Lower leg skin (tissue), 4 donors: Measurements from ENCODE around the gene KIF14. TPM values are rescaled to one million over a fixed set of nuclear protein-coding genes. Genes with fewer than 3 reads are reported as not detected.

ENCODE experiments used
- DNase-seq, 2 donors: peaks; one replicate each; pipeline ENCODE4 v3.0.0-alpha.2; 2019; ENCODE audit warnings: low spot score in 2 of 2
- H3K4me3 ChIP-seq: fragments of 200-600 bp; sonication (generic); 2 replicates; pipeline ENCODE4 v1.5.1; 2017; ENCODE audit warnings: mild to moderate bottlenecking, low read depth; ENCODE audit not compliant: poor library complexity, severe bottlenecking
- CTCF ChIP-seq, 3 donors: fragments of 450-650 bp; IDR thresholded peaks; one replicate each; pipeline ENCODE4 v1.5.1; 2016; ENCODE audit warnings: antibody characterized with exemption in 3 of 3, mild to moderate bottlenecking in 3 of 3, moderate library complexity in 2 of 3
- POLR2A ChIP-seq, 2 donors: fragments of 450-650 bp; IDR thresholded peaks; one replicate each; pipeline ENCODE4 v1.6.1; 2016 to 2017; ENCODE audit warnings: antibody characterized with exemption in 2 of 2, mild to moderate bottlenecking in 1 of 2, moderate library complexity in 1 of 2
- WGBS, 2 donors: methylation state at CpG; one replicate each; pipeline ENCODE4 v1.1.5; 2018; 5-methylcytosine and 5-hydroxymethylcytosine counted together
- intact Hi-C: fragments of 100-400 bp; cut with DNase I; formaldehyde crosslinking; loops from one replicate; pipeline ENCODE4 v1.15.0; 2023; ENCODE audit warnings: low total_unique reads
- total RNA-seq, 4 donors: library from RNA; depleted of rRNA; stranded (reverse); fragments of >200 nt; gene quantifications; one replicate each; pipeline ENCODE4 v1.1.0, GENCODE V29; 2016

KIF14 gene
- total RNA-seq, 4 donors from 2014 or later: 0.37 to 1.1 (median 0.61) TPM

GRCh38 chr1:200547386-200547785, 73.2 kb downstream of the KIF14 start:
- intact Hi-C loops: no loop called here
- no peak overlapping the region for H3K4me3 ChIP-seq
- 74 to 77% methylated on average over 4 of the region's 4 CpGs for WGBS, 2 donors
- TF ChIP-seq POLR2A (IDR thresholded peaks at IDR 0.05) (no peak), CTCF (IDR thresholded peaks at IDR 0.05) (no peak)
- no peak for DNase-seq

- no peak for DNase-seq
- intact Hi-C loops: no loop called here
- no peak overlapping the region for H3K4me3 ChIP-seq
- WGBS, 2 donors: 76 to 88% methylated on average over 6 of the region's 6 CpGs
- no peak for TF ChIP-seq CTCF (IDR thresholded peaks at IDR 0.05)
- TF ChIP-seq POLR2A (IDR thresholded peaks at IDR 0.05): no peak
Observed at GRCh38 chr1:200546577-200546976, 74.0 kb downstream of the KIF14 start.

GRCh38 chr1:200542162-200542561, 78.4 kb downstream of the KIF14 start:
- no peak overlapping the region for H3K4me3 ChIP-seq
- intact Hi-C loops: no loop called here
- peak in 1 of 2 donors; percentile 39 for DNase-seq
- WGBS, 2 donors: 81 to 89% methylated on average over 2 of the region's 2 CpGs
- TF ChIP-seq CTCF (IDR thresholded peaks at IDR 0.05) (no peak), POLR2A (IDR thresholded peaks at IDR 0.05) (no peak)

- no peak overlapping the region for H3K4me3 ChIP-seq
- 84 to 88% methylated on average over 1 of the region's 1 CpG for WGBS, 2 donors
- peak in 1 of 2 donors; percentile 28 for DNase-seq
- intact Hi-C loops: no loop called here
- TF ChIP-seq CTCF (IDR thresholded peaks at IDR 0.05) (no peak), POLR2A (IDR thresholded peaks at IDR 0.05) (no peak)
Observed at GRCh38 chr1:200540281-200540680, 80.3 kb downstream of the KIF14 start.

- TF ChIP-seq POLR2A (IDR thresholded peaks at IDR 0.05) (no peak), CTCF (IDR thresholded peaks at IDR 0.05) (no peak)
- intact Hi-C loops: no loop called here
- 81 to 82% methylated on average over 1 of the region's 1 CpG for WGBS, 2 donors
- DNase-seq: no peak
- no peak overlapping the region for H3K4me3 ChIP-seq
Observed at GRCh38 chr1:200538179-200538578, 82.4 kb downstream of the KIF14 start.

- H3K4me3 ChIP-seq: no peak overlapping the region
- DNase-seq: no peak
- TF ChIP-seq POLR2A (IDR thresholded peaks at IDR 0.05): no peak
- no peak for TF ChIP-seq CTCF (IDR thresholded peaks at IDR 0.05)
- intact Hi-C loops: no loop called here
- WGBS, 2 donors: 62 to 69% methylated on average over 4 of the region's 4 CpGs
Observed at GRCh38 chr1:200535605-200536004, 84.9 kb downstream of the KIF14 start.
